SK-N-MC (cell line): ENCODE measurements around the gene MRFAP1.

Source experiments
- DNase-seq: peaks from one replicate; pipeline ENCODE4 v3.0.0-alpha.2; 2011; ENCODE audit warnings: low read depth, low spot score
- H3K27ac ChIP-seq: fragments of 200-600 bp; sonication (generic); 2 replicates; pipeline ENCODE4 v1.5.1; 2016; ENCODE audit warnings: mixed run types
- H3K36me3 ChIP-seq: fragments of 200-600 bp; sonication (generic); 2 replicates; pipeline ENCODE4 v1.6.1; 2017; ENCODE audit warnings: antibody characterized with exemption, low read length, mixed read lengths; ENCODE audit not compliant: insufficient read depth
- H3K4me3 ChIP-seq: fragments of 200-600 bp; sonication (generic); 2 replicates; pipeline ENCODE4 v1.5.1; 2016
- H3K9ac ChIP-seq: fragments of 200-600 bp; sonication (generic); 2 replicates; pipeline ENCODE4 v1.8.0; 2017; ENCODE audit warnings: mixed run types, mixed read lengths; ENCODE audit not compliant: insufficient read length
- H3K9me3 ChIP-seq: fragments of 200-600 bp; sonication (generic); 2 replicates; pipeline ENCODE4 v1.6.1; 2017; ENCODE audit warnings: low read depth, mild to moderate bottlenecking, antibody characterized with exemption, low read length, moderate library complexity, mixed read lengths
- EZH2 ChIP-seq: fragments of 200-600 bp; sonication (generic); IDR thresholded peaks from one replicate; pipeline ENCODE4 v1.6.1; 2017; ENCODE audit warnings: antibody characterized with exemption
- FOXP2 ChIP-seq: optimal IDR thresholded peaks from 2 replicates; pipeline ENCODE3; 2011; ENCODE audit warnings: mild to moderate bottlenecking, moderate library complexity; ENCODE audit not compliant: insufficient read depth; ENCODE audit errors: extremely low read length, control extremely low read depth
- POLR2AphosphoS5 ChIP-seq: IDR thresholded peaks from 2 replicates; pipeline ENCODE4 v1.6.1; 2012; ENCODE audit warnings: mild to moderate bottlenecking, low read depth, low read length, borderline replicate concordance

Gene MRFAP1

DNA sequence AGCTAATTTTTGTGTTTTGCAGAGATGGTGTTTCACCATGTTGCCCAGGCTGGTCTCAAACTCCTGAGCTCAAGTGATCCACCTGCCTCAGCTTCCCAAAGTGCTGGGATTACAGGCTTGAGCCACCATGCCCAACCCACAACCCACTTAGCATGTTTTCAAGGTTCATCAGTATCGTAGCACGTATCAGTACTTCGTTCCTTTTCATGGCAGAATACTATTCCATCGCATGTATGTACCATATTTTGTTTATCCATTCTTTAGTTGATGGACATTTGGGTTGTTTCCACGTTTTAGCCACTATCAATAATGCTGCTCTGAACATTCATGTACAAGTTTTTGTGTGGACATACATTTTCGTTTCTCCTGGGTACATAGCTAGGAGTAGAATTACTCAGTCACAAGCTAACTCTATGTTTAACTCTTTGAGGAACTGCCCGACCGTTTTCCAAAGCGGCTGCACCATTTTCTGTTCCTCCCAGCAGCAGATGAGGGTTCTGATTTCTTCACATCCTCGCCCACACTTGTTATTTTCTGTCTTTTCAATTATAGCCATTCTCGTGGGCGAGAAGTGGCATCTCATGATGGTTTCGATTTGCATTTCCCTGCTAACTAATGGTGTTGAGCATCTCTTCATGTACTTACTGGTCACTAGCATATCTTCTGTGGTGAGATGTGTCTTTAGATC is 33.0 kb upstream of the MRFAP1 start:
- Histone ChIP-seq H3K9ac (no peak overlapping the region), H3K27ac (no peak overlapping the region), H3K9me3 (no peaks in the 10 kb centered on the region), H3K4me3 (no peak overlapping the region), H3K36me3 (no peaks in the 10 kb centered on the region)
- no peak for DNase-seq
- TF ChIP-seq POLR2AphosphoS5 (no peak), FOXP2 (no peak), EZH2 (no peak)

DNA sequence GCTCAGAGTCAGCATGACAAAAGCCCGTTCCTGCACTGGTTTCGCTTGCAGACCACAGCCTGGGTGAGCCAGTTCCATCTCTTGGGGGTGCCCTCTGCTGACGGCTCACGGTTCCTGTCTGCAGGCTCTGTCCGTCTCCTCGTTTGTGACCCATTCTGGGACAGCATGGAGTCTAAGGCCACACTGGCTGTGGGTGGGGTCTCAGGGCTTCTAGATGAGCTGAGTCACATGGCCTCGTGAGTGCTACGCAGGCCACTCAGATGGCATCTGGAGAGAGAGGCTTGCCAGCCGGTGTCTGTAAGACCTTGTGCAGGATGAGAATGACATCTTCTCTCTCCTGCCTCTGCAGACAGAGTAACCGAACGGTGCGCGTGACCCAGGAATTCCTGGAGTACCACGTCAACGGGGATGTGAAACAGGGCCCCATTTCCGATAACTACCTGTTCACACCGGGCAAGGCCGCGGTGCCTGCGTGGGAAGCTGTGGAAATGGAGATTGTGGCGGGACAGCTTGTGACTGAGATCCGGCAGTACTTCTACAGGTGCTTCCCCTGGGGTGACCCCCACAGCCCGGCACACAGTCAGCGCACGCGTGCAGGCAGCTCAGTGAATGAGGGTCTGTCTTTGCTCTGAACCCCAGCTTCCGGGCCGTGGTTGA is 31.6 kb upstream of the MRFAP1 start:
- no peak for TF ChIP-seq POLR2AphosphoS5
- TF ChIP-seq EZH2, result no peak
- no peak for TF ChIP-seq FOXP2
- no peak for DNase-seq
- H3K4me3 ChIP-seq, result no peak overlapping the region
- no peak overlapping the region for H3K9ac ChIP-seq
- H3K27ac ChIP-seq, result no peak overlapping the region
- no peaks in the 10 kb centered on the region for H3K9me3 ChIP-seq
- no peaks in the 10 kb centered on the region for H3K36me3 ChIP-seq

DNA sequence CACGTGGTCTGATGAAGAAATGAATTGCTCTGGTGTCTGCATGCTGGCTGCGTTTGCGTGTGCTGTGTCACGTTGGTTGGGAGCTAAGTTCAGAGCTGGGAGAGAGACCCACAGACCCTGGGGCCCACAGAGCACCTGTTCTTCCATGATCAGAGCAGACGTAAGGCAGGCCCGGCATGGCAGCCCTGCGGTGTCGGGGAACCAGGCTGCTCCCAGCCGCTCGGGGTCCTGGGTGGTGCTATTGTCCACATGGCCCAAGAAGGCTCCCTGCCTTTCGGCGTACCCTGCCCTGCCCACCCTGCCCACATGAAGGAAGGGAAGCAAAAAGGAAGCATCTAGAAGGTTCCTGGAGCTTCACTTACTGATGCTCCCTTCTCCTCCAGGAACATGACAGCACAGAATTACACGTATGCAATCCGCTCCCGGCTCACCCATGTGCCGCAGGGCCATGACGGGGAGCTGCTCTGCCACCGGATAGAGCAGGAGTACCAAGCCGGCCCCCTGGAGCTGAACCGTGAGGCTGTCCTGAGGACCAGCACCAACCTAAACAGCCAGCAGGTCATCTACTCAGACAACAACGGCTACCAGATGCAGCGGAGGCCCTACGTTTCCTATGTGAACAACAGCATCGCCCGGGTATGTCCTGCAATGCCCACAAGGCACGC is 30.9 kb upstream of the MRFAP1 start:
- TF ChIP-seq POLR2AphosphoS5 (no peak), EZH2 (no peak), FOXP2 (no peak)
- no peak overlapping the region for H3K9ac ChIP-seq
- H3K9me3 ChIP-seq, result no peaks in the 10 kb centered on the region
- H3K4me3 ChIP-seq, result no peak overlapping the region
- no peak overlapping the region for H3K27ac ChIP-seq
- no peak for DNase-seq
- no peaks in the 10 kb centered on the region for H3K36me3 ChIP-seq

DNA sequence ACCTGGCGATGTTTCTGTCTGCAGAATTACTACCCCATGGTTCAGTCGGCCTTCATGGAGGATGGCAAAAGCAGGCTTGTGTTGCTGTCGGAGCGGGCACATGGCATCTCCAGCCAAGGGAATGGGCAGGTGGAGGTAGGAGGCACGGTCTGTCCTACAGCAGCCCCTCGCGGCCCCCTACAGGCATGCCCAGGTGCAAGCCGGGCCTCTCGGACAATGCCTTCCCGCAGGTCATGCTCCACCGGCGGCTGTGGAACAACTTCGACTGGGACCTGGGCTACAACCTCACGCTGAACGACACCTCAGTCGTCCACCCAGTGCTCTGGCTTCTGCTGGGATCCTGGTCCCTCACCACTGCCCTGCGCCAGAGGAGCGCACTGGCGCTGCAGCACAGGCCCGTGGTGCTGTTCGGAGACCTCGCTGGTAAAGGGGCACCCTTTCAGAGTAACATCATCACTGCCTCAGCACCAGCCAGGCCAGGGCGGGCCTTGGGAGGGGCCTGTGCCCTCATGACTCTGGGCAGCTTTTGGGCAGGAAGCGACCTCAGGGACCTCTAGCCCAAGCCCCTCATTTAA is 29.5 kb upstream of the MRFAP1 start:
- TF ChIP-seq FOXP2, result no peak
- TF ChIP-seq POLR2AphosphoS5, result no peak
- no peak for TF ChIP-seq EZH2
- H3K9ac ChIP-seq, result no peak overlapping the region
- no peak overlapping the region for H3K27ac ChIP-seq
- DNase-seq, result no peak
- no peak overlapping the region for H3K4me3 ChIP-seq
- no peaks in the 10 kb centered on the region for H3K36me3 ChIP-seq
- no peaks in the 10 kb centered on the region for H3K9me3 ChIP-seq

DNA sequence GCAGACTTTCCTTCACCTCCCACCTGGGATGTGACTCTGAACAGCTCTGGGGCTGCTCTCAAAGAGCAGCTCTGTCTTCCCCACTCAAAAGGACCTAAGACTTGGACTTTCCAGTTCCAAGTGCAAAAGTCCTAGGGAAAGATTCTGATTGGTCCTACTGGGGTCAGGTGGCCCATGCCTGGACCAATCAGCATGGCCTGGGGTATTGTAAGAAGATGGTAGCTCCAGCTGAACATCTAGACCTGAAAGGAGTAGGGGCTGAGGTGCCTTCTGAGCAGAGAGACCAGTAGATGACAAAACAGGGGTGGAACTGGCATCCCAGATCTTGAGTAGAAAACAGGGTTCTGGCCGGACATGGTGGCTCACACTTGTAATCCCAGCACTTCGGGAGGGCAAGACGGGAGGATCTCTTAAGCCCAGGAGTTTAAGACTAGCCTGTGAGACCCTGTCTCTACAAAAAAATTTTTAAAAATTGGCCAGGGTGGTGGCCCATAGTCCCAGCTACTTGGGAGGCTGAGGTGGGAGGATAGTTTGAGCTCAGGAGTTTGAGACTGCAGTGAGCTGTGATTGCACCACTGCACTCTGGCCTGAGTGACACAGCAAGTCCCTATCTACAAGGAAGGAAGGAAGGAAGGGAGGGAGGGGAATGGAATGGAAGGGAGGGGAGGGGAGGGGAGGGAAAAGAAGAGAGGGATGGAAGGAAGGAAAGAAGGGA is 27.4 kb upstream of the MRFAP1 start:
- no peak for TF ChIP-seq POLR2AphosphoS5
- TF ChIP-seq EZH2, result no peak
- TF ChIP-seq FOXP2, result no peak
- H3K27ac ChIP-seq, result no peak overlapping the region
- no peaks in the 10 kb centered on the region for H3K9me3 ChIP-seq
- no peak overlapping the region for H3K4me3 ChIP-seq
- no peak for DNase-seq
- H3K9ac ChIP-seq, result no peak overlapping the region
- H3K36me3 ChIP-seq, result no peaks in the 10 kb centered on the region

DNA sequence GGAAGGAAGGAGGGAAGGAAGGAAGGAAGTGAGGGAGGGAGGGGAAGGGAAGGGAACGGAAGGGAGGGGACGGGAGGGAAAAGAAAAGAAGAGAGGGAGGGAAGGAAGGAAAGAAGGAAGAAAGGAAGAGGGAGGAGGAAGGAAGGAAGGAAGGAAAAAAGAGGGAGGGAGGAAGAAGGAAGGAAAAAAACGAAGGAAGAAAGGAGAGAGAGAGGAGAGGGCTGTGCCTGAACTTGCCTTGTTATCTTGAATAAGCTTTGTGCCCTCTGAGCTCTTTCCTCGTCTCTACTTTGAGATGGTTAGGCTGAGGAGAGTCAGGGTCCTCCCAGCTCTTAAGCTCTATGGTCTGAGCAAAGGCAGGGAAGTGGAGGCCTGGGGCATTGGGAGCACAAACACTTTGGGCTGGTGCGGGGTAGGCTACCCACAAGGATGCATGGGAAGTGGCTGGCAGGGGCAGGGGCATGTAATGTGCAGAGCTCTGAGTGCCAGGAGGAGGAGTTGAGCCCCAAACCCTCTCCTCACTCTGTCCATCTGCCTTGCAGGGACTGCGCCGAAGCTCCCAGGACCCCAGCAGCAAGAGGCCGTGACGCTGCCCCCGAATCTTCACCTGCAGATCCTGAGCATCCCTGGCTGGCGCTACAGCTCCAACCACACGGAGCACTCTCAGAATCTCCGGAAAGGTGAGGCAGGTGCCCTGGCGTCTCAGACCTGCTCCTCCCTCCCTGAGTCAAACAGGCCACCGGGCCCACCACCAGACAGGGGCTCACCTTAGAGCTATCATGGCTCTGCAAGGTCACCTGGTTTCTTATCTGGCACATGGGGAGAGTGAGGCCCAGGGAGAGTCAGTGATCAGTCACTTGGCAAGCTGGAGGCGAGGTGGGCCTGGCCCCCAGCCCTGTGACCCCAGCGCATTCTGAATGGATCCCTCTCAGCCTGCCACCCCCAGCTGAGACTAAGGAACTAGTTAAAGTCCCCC is 26.5 kb upstream of the MRFAP1 start:
- H3K9ac ChIP-seq, result no peak overlapping the region
- H3K27ac ChIP-seq, result no peak overlapping the region
- TF ChIP-seq FOXP2, result no peak
- no peak for TF ChIP-seq POLR2AphosphoS5
- H3K9me3 ChIP-seq, result no peaks in the 10 kb centered on the region
- no peak for DNase-seq
- no peaks in the 10 kb centered on the region for H3K36me3 ChIP-seq
- H3K4me3 ChIP-seq, result no peak overlapping the region

DNA sequence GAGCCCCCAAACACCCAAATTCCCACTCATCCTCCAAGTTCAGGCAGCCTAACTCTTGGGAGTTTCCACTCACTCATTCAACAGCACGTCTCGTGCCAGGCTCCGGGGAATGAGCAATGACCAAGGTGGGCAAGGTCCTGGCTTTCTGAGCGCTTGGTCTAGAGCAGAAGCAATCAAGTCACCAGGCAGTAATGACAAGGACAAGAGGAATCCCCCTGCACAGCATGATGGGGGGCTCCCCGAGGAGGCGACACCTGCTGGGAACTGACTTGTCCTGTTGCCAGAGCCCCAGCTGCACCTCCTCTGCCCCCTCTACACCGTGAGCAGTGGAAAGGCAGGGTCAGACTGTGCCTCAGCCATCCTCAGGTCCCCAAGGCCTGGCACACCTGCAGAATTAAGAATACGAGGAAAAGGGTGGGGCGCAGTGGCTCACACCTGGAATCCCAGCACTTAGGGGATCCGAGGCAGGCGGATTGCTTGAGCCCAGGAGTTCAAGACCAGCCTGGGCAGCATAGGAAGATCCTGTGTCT is 25.7 kb upstream of the MRFAP1 start:
- H3K36me3 ChIP-seq, result no peaks in the 10 kb centered on the region
- no peak for TF ChIP-seq EZH2
- no peak for TF ChIP-seq POLR2AphosphoS5
- TF ChIP-seq FOXP2, result no peak
- no peaks in the 10 kb centered on the region for H3K9me3 ChIP-seq
- DNase-seq, result no peak
- H3K9ac ChIP-seq, result no peak overlapping the region
- no peak overlapping the region for H3K27ac ChIP-seq
- H3K4me3 ChIP-seq, result no peak overlapping the region
